Mammary microvascular endothelial cell (primary cell): ENCODE measurements around the gene CEBPA. TPM values are rescaled to one million over a fixed set of nuclear protein-coding genes. Genes with fewer than 3 reads are reported as not detected.

ENCODE experiments used
- total RNA-seq: library from RNA; depleted of rRNA; stranded (reverse); fragments of >200 nt; gene quantifications from 2 replicates; pipeline ENCODE4 v1.2.3, GENCODE V29; 2015

The CEBPA gene
- not detected in 2 replicates for total RNA-seq

DNA sequence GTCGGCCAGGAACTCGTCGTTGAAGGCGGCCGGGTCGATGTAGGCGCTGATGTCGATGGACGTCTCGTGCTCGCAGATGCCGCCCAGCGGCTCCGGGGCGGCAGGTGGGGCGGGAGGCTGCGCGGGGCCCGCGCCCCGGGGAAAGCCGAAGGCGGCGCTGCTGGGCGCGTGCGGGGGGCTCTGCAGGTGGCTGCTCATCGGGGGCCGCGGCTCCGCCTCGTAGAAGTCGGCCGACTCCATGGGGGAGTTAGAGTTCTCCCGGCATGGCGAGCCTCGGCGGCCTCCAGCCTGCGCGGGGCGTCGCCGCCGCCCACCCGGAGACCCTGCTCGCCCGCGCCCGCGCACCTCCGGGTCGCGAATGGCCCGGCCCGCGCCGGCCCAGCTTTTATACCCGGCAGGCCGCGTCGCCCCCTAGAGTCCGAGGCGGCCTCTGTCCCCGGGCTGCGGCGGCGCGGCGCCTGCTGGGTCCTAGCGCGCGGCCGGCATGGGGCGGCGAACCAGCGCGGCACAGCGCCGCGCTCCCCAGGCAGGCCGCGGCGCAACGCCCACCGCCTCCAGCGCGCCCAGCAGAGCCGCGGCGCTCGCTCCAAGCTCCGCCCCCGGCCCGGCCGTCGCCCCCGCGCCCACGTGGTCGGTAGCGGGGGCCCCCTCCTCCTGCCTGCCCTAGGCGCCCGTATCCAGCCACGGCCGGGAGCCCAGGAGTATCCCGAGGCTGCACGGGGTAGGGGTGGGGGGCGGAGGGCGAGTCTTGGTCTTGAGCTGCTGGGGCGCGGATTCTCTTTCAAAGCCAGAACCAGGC, at the start of gene CEBPA:
Gene CEBPA, minus strand, starts transcription at position 360 of the 799 bp plus-strand sequence. Its CDS starts 120 bp downstream, at position 240.

Other genes with a start within 250 kb of the CEBPA start
- gene RHPN2, start 237.6 kb downstream of the CEBPA start, total RNA-seq = 0.54 and 1.3 TPM in 2 replicates
- 5.2 and 8.2 TPM in 2 replicates for gene GPATCH1, start 221.4 kb downstream of the CEBPA start, total RNA-seq
- not detected in 2 replicates for gene WDR88, start 170.4 kb downstream of the CEBPA start, total RNA-seq
- gene LRP3, start 108.2 kb downstream of the CEBPA start, total RNA-seq = 16.4 and 19.7 TPM in 2 replicates
- gene SLC7A10, start 76.7 kb downstream of the CEBPA start, total RNA-seq = not detected in 2 replicates
- 25.3 and 29.2 TPM in 2 replicates for gene CEBPG, start 71.2 kb upstream of the CEBPA start, total RNA-seq
- gene PEPD, start 219.3 kb upstream of the CEBPA start, total RNA-seq = 114 and 137 TPM in 2 replicates